T-helper 1 cell treated with Interleukin-12 subunit alpha and Interleukin-12 subunit beta and Interleukin-4 antibody, amounts not matched to agents 30 ng/mL and 1 ng/mL, for 36 hours (primary cell): ENCODE results near the gene USP4. TPM values are rescaled to one million over a fixed set of nuclear protein-coding genes. Genes with fewer than 3 reads are reported as not detected.
"Not testable (repeated sequence)": the region's sequence is repeated elsewhere in the genome, so short reads cannot be mapped to it uniquely, and the experiment has no call there.

Experiments used
- intact Hi-C: fragments of 100-400 bp; cut with micrococcal nuclease; formaldehyde crosslinking; loops from one replicate; pipeline ENCODE4 v1.15.1; 2024
- total RNA-seq: library from RNA; stranded (reverse); gene quantifications from 2 replicates; pipeline ENCODE4 v1.2.3, GENCODE V29; 2022

USP4 gene
- total RNA-seq, 1 donor from 2014 or later: 95.2 TPM

- intact Hi-C loops: no loop called here
Measured at GRCh38 chr3:49352890-49353421, 13.1 kb upstream of the USP4 start.

GRCh38 chr3:49352281-49352680 lies 12.4 kb upstream of the USP4 start:
- intact Hi-C loops: no loop called here

- intact Hi-C loops: no loop called here
Measured at GRCh38 chr3:49351521-49352011, 11.7 kb upstream of the USP4 start.

- intact Hi-C loops: no loop called here
Measured at GRCh38 chr3:49349348-49350114, 9.7 kb upstream of the USP4 start.

- intact Hi-C loops: not testable (repeated sequence)
Measured at GRCh38 chr3:49348361-49348760, 8.5 kb upstream of the USP4 start.

- intact Hi-C loops: no loop called here
Measured at GRCh38 chr3:49346797-49347251, 7.0 kb upstream of the USP4 start.

GRCh38 chr3:49343163-49343562 lies 3.3 kb upstream of the USP4 start:
- intact Hi-C loops: loop anchor here (5.0 kb wide), 1 partner anchor 446 kb away; the partner anchor contains the start of gene SLC25A20

GRCh38 chr3:49341996-49342395 lies 2.1 kb upstream of the USP4 start:
- intact Hi-C loops: loop anchor here (2.0 to 5.0 kb wide), 4 partner anchors 47 to 445 kb away; partner anchors contain the start of genes IMPDH2, IP6K1 and SLC25A20

GRCh38 chr3:49339581-49339940 lies 292 bp downstream of the USP4 start:
- intact Hi-C loops: no loop called here

GRCh38 chr3:49333916-49334633 lies 5.8 kb downstream of the USP4 start:
- intact Hi-C loops: no loop called here

GRCh38 chr3:49333091-49333490 lies 6.8 kb downstream of the USP4 start:
- intact Hi-C loops: no loop called here

GRCh38 chr3:49329186-49329585 lies 10.7 kb downstream of the USP4 start:
- intact Hi-C loops: no loop called here

GRCh38 chr3:49328350-49328749 lies 11.5 kb downstream of the USP4 start:
- intact Hi-C loops: not testable (repeated sequence)

- intact Hi-C loops: no loop called here
Measured at GRCh38 chr3:49327485-49327884, 12.4 kb downstream of the USP4 start.

GRCh38 chr3:49324768-49325167 lies 15.1 kb downstream of the USP4 start:
- intact Hi-C loops: no loop called here

GRCh38 chr3:49316696-49317457 lies 23.0 kb downstream of the USP4 start:
- intact Hi-C loops: no loop called here

- intact Hi-C loops: no loop called here
Measured at GRCh38 chr3:49313896-49314688, 25.8 kb downstream of the USP4 start.

GRCh38 chr3:49311283-49311682 lies 28.6 kb downstream of the USP4 start:
- intact Hi-C loops: no loop called here

GRCh38 chr3:49310677-49311076 lies 29.2 kb downstream of the USP4 start:
- intact Hi-C loops: no loop called here

- intact Hi-C loops: no loop called here
Measured at GRCh38 chr3:49305608-49306007, 34.2 kb downstream of the USP4 start.

GRCh38 chr3:49302613-49303012 lies 37.2 kb downstream of the USP4 start:
- intact Hi-C loops: no loop called here
